IPS-15b (cell line): Measurements from ENCODE around the gene PCSK1.
"Not testable (repeated sequence)": the region's sequence is repeated elsewhere in the genome, so short reads cannot be mapped to it uniquely, and the experiment has no call there.

Source experiments
- H3K27me3 ChIP-seq: one replicate; pipeline ENCODE4 v1.6.1; 2013; ENCODE audit warnings: low read length; ENCODE audit not compliant: control insufficient read depth, insufficient read depth
- H3K36me3 ChIP-seq: one replicate; pipeline ENCODE4 v1.6.1; 2013; ENCODE audit warnings: low read length; ENCODE audit not compliant: control insufficient read depth, insufficient read depth
- H3K4me1 ChIP-seq: one replicate; pipeline ENCODE4 v1.6.1; 2013; ENCODE audit warnings: mild to moderate bottlenecking, low read length; ENCODE audit not compliant: control insufficient read depth, insufficient read depth
- H3K4me3 ChIP-seq: one replicate; pipeline ENCODE4 v1.5.1; 2013; ENCODE audit warnings: low read depth, low read length
- H3K9ac ChIP-seq: one replicate; pipeline ENCODE4 v1.6.1; 2013; ENCODE audit warnings: low read depth, mild to moderate bottlenecking, low read length
- H3K9me3 ChIP-seq: one replicate; pipeline ENCODE4 v1.6.1; 2013; ENCODE audit warnings: mild to moderate bottlenecking, low read length; ENCODE audit not compliant: control insufficient read depth, insufficient read depth

The PCSK1 gene

GRCh38 chr5:96415897-96416296, 17.2 kb downstream of the PCSK1 start:
- Histone ChIP-seq H3K9ac (no peak overlapping the region), H3K27me3 (no peaks in the 10 kb centered on the region), H3K4me1 (no peaks in the 10 kb centered on the region), H3K4me3 (no peak overlapping the region), H3K36me3 (no peaks in the 10 kb centered on the region), H3K9me3 (no peaks in the 10 kb centered on the region)

- no peaks in the 10 kb centered on the region for H3K9me3 ChIP-seq
- no peaks in the 10 kb centered on the region for H3K4me1 ChIP-seq
- H3K4me3 ChIP-seq, result no peak overlapping the region
- H3K36me3 ChIP-seq, result no peaks in the 10 kb centered on the region
- H3K9ac ChIP-seq, result no peak overlapping the region
- H3K27me3 ChIP-seq, result no peaks in the 10 kb centered on the region
Observed at GRCh38 chr5:96412868-96413449, 20.1 kb downstream of the PCSK1 start.

GRCh38 chr5:96410013-96410412, 23.0 kb downstream of the PCSK1 start:
- Histone ChIP-seq H3K9ac (no peak overlapping the region), H3K4me3 (no peak overlapping the region), H3K4me1 (no peaks in the 10 kb centered on the region), H3K27me3 (no peaks in the 10 kb centered on the region), H3K9me3 (no peaks in the 10 kb centered on the region), H3K36me3 (no peaks in the 10 kb centered on the region)

- H3K4me3 ChIP-seq, result no peak overlapping the region
- no peaks in the 10 kb centered on the region for H3K36me3 ChIP-seq
- H3K27me3 ChIP-seq, result no peaks in the 10 kb centered on the region
- H3K9me3 ChIP-seq, result no peaks in the 10 kb centered on the region
- no peaks in the 10 kb centered on the region for H3K4me1 ChIP-seq
- no peak overlapping the region for H3K9ac ChIP-seq
Observed at GRCh38 chr5:96408841-96409538, 24.1 kb downstream of the PCSK1 start.

- Histone ChIP-seq H3K4me3 (no peak overlapping the region), H3K9me3 (no peaks in the 10 kb centered on the region), H3K36me3 (no peaks in the 10 kb centered on the region), H3K4me1 (no peaks in the 10 kb centered on the region), H3K27me3 (no peaks in the 10 kb centered on the region), H3K9ac (no peak overlapping the region)
Observed at GRCh38 chr5:96408210-96408777, 24.8 kb downstream of the PCSK1 start.

- no peaks in the 10 kb centered on the region for H3K36me3 ChIP-seq
- H3K4me1 ChIP-seq, result no peaks in the 10 kb centered on the region
- no peaks in the 10 kb centered on the region for H3K27me3 ChIP-seq
- H3K9ac ChIP-seq, result no peak overlapping the region
- no peak overlapping the region for H3K4me3 ChIP-seq
- H3K9me3 ChIP-seq, result no peaks in the 10 kb centered on the region
Observed at GRCh38 chr5:96407436-96407835, 25.6 kb downstream of the PCSK1 start.

GRCh38 chr5:96404191-96404867, 28.7 kb downstream of the PCSK1 start:
- Histone ChIP-seq H3K9ac (no peak overlapping the region), H3K9me3 (no peaks in the 10 kb centered on the region), H3K36me3 (no peaks in the 10 kb centered on the region), H3K27me3 (no peaks in the 10 kb centered on the region), H3K4me1 (no peaks in the 10 kb centered on the region), H3K4me3 (no peak overlapping the region)

GRCh38 chr5:96402500-96402899, 30.5 kb downstream of the PCSK1 start:
- Histone ChIP-seq H3K36me3 (no peaks in the 10 kb centered on the region), H3K27me3 (no peaks in the 10 kb centered on the region), H3K4me1 (no peaks in the 10 kb centered on the region), H3K4me3 (no peak overlapping the region), H3K9ac (no peak overlapping the region), H3K9me3 (no peaks in the 10 kb centered on the region)

GRCh38 chr5:96396878-96397277, 36.2 kb downstream of the PCSK1 start:
- Histone ChIP-seq H3K36me3 (no peaks in the 10 kb centered on the region), H3K4me3 (no peak overlapping the region), H3K4me1 (no peaks in the 10 kb centered on the region), H3K9me3 (no peaks in the 10 kb centered on the region), H3K9ac (no peak overlapping the region), H3K27me3 (no peaks in the 10 kb centered on the region)

- H3K9ac ChIP-seq, H3K9me3 ChIP-seq, H3K36me3 ChIP-seq, H3K4me3 ChIP-seq, H3K4me1 ChIP-seq, H3K27me3 ChIP-seq: not testable (repeated sequence)
Observed at GRCh38 chr5:96395295-96395694, 37.8 kb downstream of the PCSK1 start.

GRCh38 chr5:96391921-96392320, 41.1 kb downstream of the PCSK1 start:
- Histone ChIP-seq H3K4me1 (no peaks in the 10 kb centered on the region), H3K9me3 (no peaks in the 10 kb centered on the region), H3K27me3 (no peaks in the 10 kb centered on the region), H3K36me3 (no peaks in the 10 kb centered on the region), H3K9ac (no peak overlapping the region), H3K4me3 (no peak overlapping the region)

GRCh38 chr5:96388176-96388575, 44.9 kb downstream of the PCSK1 start:
- Histone ChIP-seq H3K36me3 (no peaks in the 10 kb centered on the region), H3K4me3 (no peak overlapping the region), H3K27me3 (no peaks in the 10 kb centered on the region), H3K9ac (no peak overlapping the region), H3K9me3 (no peaks in the 10 kb centered on the region), H3K4me1 (peaks cover 7% of the 10 kb centered on the region)
